Astrocyte of the spinal cord (primary cell): Measurements from ENCODE around the gene PTPRD.

Experiments
- DNase-seq: peaks from one replicate; pipeline ENCODE4 v3.0.0; 2011; ENCODE audit warnings: low read depth, low spot score
- H3K4me3 ChIP-seq: 2 replicates; pipeline ENCODE4 v1.5.1; 2011; ENCODE audit warnings: low read depth, mild to moderate bottlenecking, low read length, moderate library complexity
- CTCF ChIP-seq: IDR thresholded peaks from 2 replicates; pipeline ENCODE4 v1.5.1; 2012; ENCODE audit warnings: low read depth, mild to moderate bottlenecking, low read length, inconsistent platforms
- in situ Hi-C: cut with HindIII; loops from 2 replicates; pipeline ENCODE4 v1.10.0; 2017; ENCODE audit warnings: low sequenced_read_pairs

PTPRD gene

DNA sequence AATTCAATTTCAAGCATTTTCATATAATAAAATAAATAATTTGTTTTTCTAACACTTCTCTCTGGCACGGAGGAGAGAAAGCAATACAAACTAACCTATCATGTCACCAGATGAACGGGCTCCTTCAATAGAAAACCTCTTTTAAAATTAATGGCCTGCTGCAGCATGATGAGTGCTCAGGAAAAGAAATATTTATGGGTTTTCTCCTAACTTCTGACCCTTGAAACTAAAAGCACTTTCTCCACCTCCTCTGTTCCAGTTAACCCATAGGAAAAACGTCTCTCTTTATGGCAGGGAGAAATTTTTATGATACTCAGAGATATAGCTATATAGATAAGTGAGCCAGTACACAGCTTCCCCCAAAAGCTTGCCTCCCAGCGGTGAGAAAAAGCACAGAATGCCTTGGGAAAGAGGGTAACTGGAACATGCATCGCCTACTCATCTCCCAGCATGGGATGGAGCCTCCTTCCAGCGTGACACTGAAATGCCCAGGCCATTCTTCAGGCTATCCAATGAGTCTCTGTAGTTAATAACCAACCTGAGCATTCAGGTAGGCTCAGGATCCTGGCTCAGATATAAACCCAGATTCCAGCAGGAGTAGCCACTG is 1850.2 kb downstream of the PTPRD start:
- no peak overlapping the region for H3K4me3 ChIP-seq
- DNase-seq: no peak
- no peak for TF ChIP-seq CTCF
- in situ Hi-C loops: no loop called here

GRCh38 chr9:8760000-8760767 is 1852.6 kb downstream of the PTPRD start:
- in situ Hi-C loops: no loop called here
- no peak for TF ChIP-seq CTCF
- DNase-seq: no peak
- H3K4me3 ChIP-seq: no peak overlapping the region

DNA sequence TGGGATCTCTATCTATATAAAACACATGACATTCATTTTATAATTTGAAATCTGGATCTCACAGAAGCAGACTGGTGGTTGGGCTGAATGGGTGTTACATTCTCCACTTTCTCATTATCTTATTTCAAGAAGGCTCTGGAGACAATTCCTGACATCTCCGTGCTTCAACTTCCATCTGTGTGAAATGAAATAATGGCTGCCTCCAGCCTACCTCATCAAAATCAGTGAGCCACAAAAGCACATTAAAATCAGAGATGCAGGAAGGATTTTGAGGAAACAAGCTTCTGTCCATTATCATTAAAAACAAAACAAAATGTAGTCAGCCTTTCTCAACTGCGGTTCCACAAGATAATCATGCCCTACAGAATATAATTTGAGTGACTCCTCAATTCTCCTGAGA is 1854.9 kb downstream of the PTPRD start:
- TF ChIP-seq CTCF: no peak
- in situ Hi-C loops: no loop called here
- no peak overlapping the region for H3K4me3 ChIP-seq
- no peak for DNase-seq

GRCh38 chr9:8754751-8755150 is 1858.1 kb downstream of the PTPRD start:
- DNase-seq: no peak
- in situ Hi-C loops: no loop called here

DNA sequence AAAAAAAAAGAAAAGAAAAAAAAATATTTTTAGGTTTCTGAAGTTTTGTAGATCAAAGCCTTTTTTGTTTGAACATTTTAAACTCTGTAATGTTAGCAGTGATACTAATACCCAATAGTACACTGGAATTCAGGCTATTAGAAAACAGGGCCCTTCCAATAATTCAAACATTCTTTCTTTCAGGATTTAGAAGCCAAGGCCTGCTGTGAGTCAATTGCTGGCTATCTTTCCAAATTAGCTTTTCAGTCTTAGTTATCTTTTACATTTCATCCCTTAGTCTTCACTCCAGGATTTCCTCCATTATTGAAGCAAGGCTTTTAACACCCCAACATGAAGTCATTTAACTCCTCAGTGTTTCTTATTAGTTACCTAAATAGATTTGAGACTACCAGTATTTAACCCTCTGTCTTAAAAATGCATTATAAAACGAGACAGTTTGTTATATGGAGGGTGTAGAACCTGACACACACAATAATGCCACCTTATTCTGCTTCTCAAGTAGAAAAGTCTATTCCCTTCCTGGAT is 1861.3 kb downstream of the PTPRD start:
- peak; percentile 7 for DNase-seq
- in situ Hi-C loops: no loop called here
- H3K4me3 ChIP-seq: no peak overlapping the region
- TF ChIP-seq CTCF: no peak

More at GRCh38 chr9:8754751-8755150, 1858.1 kb downstream of the PTPRD start:
- TF ChIP-seq CTCF: no peak
- no peak overlapping the region for H3K4me3 ChIP-seq

GRCh38 chr9:8750639-8751051 is 1862.2 kb downstream of the PTPRD start:
- H3K4me3 ChIP-seq: no peak overlapping the region
- DNase-seq: peak; percentile 17

More at GRCh38 chr9:8750639-8751051, 1862.2 kb downstream of the PTPRD start:
- in situ Hi-C loops: no loop called here
- no peak for TF ChIP-seq CTCF
